LHCN-M2 (cell line): ENCODE data around the gene COL27A1. TPM values are rescaled to one million over a fixed set of nuclear protein-coding genes. Genes with fewer than 3 reads are reported as not detected.

Experiments
- DNase-seq: peaks from one replicate; pipeline ENCODE4 v3.0.0-alpha.2; 2012; ENCODE audit warnings: low read depth
- total RNA-seq: library from RNA; depleted of rRNA; stranded (reverse); fragments of >200 nt; gene quantifications from 2 replicates; pipeline ENCODE4 v1.2.3, GENCODE V29; 2014

COL27A1 gene
- total RNA-seq, 1 experiment from 2014 or later: 6.7 TPM

GRCh38 chr9:114149181-114149580 is 6.2 kb upstream of the COL27A1 start:
- no peak for DNase-seq

GRCh38 chr9:114149765-114150340 is 5.5 kb upstream of the COL27A1 start:
- DNase-seq: no peak

- no peak for DNase-seq
Measured at GRCh38 chr9:114150608-114151007, 4.7 kb upstream of the COL27A1 start.

- DNase-seq: no peak
Measured at GRCh38 chr9:114151426-114151956, 3.8 kb upstream of the COL27A1 start.

- DNase-seq: no peak
Measured at GRCh38 chr9:114153761-114154599, 1.4 kb upstream of the COL27A1 start.

- DNase-seq: no peak
Measured at GRCh38 chr9:114154600-114155102, 686 bp upstream of the COL27A1 start.

GRCh38 chr9:114155995-114156656 is 789 bp downstream of the COL27A1 start:
- no peak for DNase-seq

- DNase-seq: peak; percentile 61
Measured at GRCh38 chr9:114156657-114157421, 1.5 kb downstream of the COL27A1 start.

- no peak for DNase-seq
Measured at GRCh38 chr9:114157516-114158176, 2.3 kb downstream of the COL27A1 start.

- DNase-seq: no peak
Measured at GRCh38 chr9:114158482-114159130, 3.3 kb downstream of the COL27A1 start.

GRCh38 chr9:114159691-114160090 is 4.4 kb downstream of the COL27A1 start:
- DNase-seq: no peak

- DNase-seq: no peak
Measured at GRCh38 chr9:114161513-114161912, 6.2 kb downstream of the COL27A1 start.

GRCh38 chr9:114163517-114163951 is 8.2 kb downstream of the COL27A1 start:
- DNase-seq: peak; percentile 88

GRCh38 chr9:114164191-114164794 is 9.0 kb downstream of the COL27A1 start:
- no peak for DNase-seq

GRCh38 chr9:114165407-114166102 is 10.2 kb downstream of the COL27A1 start:
- DNase-seq: no peak

- no peak for DNase-seq
Measured at GRCh38 chr9:114166103-114166470, 10.8 kb downstream of the COL27A1 start.

GRCh38 chr9:114166614-114167572 is 11.6 kb downstream of the COL27A1 start:
- DNase-seq: no peak

GRCh38 chr9:114167591-114168091 is 12.3 kb downstream of the COL27A1 start:
- DNase-seq: no peak
